IPS DF 4.7 (cell line): ENCODE measurements around the gene PCNT.
"Not testable (repeated sequence)": the region's sequence is repeated elsewhere in the genome, so short reads cannot be mapped to it uniquely, and the experiment has no call there.

Experiments
- DNase-seq: peaks from one replicate; pipeline ENCODE4 v3.0.0-alpha.2; 2013; ENCODE audit warnings: low spot score; ENCODE audit errors: extremely low read depth

The PCNT gene

DNA sequence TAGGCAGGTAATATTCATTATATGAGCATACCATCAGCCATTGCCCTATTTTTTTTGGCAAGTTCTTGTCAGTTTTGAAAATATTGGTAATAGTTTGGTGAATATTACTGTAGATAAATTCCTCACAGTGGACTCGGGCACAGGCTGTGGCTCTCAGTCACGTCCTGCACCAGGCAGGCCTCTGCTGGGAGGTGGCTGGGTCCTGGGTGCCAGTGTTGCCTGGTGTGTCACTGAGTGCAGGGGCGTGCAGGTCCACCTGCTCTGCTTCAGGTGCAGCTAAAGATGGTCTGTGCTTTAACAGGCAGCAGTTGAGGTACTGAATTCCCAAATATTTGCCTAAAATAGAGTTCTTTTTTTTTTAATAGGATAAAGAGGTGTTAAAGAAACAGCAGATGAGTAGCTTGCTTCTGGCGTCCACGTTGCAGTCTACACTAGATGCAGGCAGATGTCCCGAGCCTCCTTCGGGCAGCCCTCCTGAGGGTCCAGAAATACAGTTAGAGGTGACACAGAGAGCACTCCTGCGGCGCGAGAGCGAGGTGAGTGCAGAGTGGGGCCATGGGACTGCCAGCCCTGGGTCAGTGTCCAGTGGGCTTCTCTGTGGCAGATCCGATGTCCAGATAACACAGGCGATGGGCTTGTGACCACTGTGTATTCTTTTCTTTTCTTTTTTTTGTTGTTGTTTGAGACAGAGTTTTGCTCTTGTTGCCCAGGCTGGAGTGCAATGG, 77.4 kb downstream of the PCNT start:
- DNase-seq = no peak

DNA sequence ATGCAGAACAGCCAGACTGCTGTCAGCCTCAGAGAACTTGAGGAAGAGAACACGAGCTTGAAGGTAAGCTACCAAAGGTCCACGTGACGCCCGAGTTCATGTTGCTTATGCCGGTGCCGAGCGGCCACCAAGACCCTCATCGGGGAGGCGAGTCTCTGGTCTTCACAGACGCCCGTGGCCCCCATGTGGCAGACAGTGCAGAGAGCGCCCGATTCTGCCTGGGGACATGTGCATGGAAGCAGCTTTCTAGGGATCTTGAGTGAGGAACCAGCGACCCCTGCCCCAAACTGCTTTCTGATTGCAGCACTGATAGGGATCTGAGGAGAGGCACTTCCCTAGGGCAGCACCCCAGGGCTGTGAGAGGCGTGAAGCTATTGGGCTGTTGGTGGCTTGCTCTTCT, 78.5 kb downstream of the PCNT start:
- DNase-seq = no peak

DNA sequence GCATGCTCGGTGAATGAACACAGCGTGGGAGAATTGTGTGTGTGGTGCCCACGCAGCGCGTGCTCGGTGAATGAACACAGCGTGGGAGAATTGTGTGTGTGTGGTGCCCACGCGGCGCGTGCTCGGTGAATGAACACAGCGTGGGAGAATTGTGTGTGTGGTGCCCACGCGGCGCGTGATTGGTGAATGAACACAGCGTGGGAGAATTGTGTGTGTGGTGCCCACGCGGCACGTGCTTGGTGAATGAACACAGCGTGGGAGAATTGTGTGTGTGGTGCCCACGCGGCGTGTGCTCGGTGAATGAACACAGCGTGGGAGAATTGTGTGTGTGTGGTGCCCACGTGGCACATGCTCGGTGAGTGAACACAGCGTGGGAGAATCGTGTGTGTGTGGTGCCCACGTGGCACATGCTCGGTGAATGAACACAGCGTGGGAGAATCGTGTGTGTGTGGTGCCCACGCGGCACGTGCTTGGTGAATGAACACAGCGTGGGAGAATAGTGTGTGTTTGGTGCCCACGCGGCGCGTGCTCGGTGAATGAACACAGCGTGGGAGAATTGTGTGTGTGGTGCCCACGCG, 79.4 kb downstream of the PCNT start:
- not testable (repeated sequence) for DNase-seq

DNA sequence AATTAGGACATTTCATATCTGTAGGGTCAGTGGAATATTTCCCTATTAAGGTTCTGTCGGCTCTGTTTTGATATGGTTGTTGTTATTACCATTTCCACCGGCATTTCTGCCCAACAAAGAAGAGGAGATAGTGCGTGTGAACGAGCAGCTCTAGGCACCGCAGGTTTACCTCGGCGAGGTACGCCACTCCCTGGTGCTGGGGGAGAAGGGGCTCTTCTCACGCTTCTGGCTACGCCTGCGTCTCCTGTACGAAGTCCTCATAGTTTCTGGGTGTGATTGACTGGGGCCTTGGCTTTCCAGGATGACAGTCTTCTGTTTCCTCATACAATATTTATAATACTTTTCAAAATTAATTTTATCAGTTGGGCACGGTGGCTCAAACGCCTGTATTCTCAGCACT, 80.3 kb downstream of the PCNT start:
- DNase-seq = no peak

DNA sequence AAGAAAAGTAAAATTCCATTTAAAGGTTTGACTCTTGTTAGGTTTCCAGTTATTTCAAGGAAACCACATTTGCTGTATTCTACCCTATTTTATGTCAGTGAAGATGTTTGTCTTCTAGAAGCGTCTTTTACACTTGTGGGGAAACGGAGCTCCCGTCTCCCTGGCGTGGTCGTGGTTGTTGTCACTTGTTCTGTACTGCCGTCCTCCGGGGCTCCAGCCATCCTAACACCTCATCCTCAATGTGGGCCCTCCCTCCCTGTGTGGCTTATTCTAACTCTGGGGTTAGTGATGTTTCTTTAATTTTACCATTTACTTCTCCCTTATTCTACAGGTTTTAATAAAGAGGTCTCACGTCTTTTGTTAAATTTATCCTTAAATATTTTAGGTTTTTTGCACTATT, 82.0 kb downstream of the PCNT start:
- no peak for DNase-seq

DNA sequence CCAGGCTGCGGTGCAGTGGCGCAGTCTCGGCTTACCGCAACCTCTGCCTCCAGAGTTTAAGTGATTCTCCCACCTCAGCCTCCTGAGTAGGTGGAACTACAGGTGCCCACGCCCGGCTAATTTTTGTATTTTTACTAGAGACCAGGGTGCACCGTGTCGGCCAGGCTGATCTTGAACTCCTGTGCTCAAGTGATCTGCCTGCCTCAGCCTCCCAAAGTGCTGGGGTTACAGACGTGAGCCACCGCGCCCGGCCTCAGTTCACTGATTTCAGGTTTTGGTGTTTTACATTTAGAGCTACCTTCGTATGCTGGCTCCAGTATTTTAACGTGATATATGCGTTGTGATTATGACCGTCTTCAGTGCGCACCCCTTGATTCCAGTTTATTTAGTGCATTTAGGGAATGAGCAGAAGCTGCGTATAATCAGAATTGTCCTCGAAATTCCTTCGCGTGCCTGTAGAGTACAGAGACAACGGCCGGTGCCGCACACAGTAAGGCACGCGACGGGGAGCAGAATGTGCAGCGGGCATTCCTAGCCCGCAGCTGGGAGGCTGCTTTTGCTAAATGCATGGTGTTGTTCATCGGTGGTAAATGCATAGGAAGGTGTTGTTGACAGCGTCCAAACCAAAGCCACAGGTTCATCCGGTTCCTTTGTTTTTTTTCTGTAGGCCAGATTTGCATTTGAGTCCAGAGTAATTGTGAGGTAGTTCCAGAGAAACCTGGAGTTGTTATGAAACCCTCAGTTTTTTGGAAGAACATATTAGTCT, 85.9 kb downstream of the PCNT start:
- no peak for DNase-seq

DNA sequence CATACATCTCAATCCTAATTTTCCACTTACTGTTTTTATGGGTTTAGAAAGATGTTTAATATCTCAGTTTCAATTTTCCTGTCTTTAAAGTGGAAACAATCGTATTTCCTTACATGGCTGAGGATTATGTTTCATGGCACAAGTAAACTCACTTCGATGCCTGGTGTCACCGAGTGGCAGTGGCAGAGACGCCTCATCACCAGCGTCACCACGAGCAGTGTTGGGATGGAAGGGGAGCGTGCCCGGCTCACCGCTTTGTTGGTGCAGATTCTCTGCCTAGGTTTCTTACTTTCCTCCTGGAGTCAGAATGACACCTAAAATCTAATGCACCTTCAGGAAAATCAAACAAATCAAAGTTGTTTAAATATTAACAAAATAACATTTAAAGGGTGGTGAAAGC, 86.6 kb downstream of the PCNT start:
- DNase-seq = no peak

DNA sequence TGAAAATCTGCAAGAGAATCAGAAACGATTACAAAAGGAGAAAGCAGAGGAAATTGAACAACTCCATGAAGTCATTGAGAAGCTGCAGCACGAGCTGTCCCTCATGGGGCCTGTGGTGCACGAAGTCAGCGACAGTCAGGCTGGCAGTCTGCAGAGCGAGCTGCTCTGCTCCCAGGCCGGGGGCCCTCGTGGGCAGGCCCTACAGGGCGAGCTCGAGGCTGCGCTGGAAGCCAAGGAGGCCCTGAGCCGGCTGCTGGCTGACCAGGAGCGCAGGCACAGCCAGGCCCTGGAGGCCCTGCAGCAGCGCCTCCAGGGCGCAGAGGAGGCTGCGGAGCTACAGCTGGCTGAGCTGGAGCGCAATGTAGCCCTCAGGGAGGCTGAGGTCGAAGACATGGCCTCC, 87.3 kb downstream of the PCNT start:
- DNase-seq = no peak

DNA sequence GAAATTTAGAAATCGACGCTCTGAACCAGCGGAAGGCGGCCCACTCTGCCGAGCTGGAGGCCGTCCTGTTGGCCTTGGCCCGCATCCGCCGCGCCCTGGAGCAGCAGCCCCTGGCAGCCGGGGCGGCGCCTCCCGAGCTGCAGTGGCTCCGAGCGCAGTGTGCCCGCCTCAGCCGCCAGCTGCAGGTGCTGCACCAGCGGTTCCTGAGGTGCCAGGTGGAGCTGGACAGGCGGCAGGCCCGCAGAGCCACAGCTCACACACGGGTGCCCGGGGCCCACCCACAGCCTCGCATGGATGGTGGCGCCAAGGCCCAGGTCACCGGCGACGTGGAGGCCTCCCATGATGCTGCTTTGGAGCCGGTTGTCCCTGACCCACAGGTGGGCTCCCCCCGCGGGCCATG, 87.7 kb downstream of the PCNT start:
- no peak for DNase-seq

DNA sequence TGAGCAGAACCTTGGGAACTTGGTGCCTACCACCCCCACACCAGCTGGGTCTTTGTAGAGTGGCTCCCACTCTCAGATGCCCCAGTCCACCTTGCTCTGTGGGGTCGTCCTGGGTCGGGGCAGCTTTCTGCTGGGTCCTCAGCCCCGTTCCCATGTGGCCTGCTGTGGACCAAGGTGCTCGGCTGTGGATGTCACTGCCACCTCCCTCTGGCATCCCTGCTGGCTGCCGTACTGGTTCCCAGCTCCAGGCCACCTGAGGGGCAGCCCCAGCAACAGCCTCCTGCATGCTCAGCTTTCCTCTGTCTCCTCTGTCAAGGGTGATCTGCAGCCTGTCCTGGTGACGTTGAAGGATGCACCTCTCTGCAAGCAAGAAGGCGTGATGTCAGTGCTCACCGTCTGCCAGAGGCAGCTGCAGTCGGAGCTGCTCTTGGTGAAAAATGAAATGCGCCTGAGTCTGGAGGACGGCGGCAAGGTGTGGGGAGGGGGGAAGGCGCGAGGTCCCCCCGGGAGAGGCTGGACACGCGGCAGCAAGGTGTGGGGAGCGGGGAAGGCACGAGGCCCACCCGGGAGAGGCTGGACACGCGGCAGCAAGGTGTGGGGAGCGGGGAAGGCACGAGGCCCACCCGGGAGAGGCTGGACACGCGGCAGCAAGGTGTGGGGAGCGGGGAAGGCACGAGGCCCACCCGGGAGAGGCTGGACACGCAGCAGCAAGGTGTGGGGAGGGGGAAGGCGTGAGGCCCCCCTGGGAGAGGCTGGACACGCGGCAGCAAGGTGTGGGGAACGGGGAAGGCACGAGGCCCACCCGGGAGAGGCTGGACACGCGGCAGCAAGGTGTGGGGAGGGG, 88.8 kb downstream of the PCNT start:
- no peak for DNase-seq

DNA sequence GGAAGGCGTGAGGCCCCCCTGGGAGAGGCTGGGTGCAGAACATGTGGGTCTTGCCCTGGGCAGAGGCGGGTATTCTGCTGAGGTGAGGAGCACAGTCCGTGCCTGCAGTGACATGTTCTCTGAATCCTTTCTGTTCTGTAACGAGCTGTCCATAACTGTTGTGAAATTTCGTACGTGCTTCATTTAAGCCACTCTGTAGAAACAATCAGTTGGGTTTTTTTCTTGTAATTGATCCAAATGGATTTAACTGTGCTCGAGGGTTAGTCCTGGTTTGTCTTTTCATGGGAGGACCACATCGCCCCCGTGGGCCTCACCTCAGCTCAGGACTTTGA, 89.4 kb downstream of the PCNT start:
- DNase-seq = no peak

DNA sequence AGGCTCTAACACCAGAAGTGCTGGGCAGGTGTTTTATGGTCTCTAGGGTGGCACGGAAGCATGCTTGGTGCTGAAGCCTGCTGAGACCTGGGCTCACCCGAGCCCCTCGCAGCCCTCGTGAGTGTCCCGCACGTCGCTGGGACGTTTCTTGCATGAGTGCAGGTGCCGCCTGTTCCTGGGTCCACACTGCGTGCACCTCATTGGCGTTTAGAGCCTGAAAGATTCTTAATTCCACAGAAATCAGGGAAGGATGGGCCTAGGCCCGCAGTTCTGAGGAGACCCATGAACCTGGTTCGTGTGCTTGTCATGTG, 91.0 kb downstream of the PCNT start:
- DNase-seq = no peak

DNA sequence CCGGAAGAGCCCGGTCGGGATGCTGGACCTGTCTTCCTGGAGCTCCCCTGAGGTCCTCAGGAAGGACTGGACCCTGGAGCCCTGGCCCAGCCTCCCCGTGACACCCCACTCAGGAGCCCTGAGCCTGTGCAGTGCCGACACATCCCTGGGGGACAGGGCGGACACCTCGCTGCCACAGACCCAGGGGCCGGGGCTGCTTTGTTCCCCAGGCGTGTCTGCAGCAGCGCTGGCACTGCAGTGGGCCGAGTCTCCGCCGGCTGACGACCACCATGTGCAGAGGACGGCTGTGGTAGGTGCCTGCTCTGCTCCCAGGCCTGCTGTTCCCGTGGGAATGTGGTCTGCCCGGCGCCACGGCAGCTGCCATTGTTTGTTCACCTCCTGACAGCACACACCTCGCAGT, 92.6 kb downstream of the PCNT start:
- DNase-seq = no peak

DNA sequence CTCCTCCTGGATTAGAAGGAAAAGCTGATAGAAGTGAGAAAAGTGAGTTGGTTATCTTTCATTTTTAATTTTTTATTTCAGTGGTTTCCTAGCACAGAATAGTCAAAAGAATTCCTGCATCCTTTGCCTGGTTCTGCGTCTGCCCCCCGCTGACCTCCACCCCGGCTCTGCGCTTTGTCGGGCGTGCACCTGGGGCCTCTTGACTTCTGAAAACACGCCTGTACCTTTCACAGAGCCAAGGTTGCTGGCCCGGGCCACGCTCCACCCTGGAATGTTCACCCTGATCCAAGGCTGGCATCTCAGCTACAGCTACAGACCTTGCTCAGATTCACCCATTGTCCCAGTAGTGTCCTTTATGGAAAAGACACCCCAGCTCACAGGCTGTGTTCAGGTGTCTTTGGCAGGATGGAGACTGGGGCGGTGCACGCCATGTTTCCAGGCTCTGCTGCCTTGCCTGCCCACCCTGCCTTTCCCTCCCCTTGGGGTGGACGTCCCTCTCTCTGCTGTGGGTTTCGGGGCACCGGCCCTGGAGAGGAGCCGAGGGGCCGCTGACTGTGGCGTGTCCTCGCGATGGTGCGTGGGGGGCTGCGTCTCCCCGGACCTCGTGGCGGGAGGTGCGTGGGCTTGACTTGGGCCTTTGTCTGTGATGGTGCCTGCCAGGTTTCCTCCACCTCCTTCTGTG, 94.5 kb downstream of the PCNT start:
- DNase-seq = no peak

DNA sequence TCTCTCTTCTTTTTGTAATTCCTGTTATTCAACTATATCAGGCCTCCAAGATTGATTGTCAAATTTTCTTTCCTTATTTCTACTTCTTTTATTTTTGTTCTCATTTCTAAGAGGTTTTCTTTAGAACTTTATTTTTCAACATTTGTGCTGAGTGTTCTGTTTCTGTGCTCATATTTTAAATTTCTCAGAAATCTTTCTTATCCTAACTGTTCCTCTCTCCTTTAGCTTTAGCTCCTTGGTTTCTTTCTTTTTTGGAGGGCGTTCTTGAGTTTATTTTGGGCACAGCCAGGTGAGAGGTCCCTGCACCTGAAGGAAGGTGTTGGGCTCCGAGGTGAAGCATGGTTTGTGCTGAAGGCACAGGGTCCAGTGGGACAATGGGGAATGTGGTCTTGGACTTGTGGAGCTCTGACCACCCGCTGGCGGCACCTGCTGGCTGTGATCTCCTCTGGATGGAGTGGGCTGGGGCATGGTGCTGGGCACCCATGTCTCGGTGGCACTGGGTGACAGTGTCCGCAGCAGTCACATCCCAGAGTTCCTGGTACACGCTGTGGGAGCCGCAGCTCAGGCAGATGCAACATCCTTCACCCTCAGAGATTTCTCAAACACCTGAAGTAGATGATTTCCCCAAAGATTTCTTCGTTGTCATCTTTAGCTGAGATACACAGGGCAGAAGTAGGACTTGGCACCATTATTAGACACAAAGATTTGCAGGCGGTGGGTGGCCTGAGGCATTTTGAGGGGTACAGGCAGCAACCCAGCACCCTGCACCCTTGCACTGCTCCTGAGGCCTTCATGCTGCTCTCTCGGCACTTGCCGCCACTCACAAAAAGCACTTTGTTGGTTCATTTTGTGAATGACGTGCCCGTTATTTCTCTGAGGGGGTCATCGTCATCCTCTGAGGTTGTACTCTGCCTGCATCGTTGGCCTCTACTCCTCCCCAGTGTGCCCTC, 96.6 kb downstream of the PCNT start:
- no peak for DNase-seq

DNA sequence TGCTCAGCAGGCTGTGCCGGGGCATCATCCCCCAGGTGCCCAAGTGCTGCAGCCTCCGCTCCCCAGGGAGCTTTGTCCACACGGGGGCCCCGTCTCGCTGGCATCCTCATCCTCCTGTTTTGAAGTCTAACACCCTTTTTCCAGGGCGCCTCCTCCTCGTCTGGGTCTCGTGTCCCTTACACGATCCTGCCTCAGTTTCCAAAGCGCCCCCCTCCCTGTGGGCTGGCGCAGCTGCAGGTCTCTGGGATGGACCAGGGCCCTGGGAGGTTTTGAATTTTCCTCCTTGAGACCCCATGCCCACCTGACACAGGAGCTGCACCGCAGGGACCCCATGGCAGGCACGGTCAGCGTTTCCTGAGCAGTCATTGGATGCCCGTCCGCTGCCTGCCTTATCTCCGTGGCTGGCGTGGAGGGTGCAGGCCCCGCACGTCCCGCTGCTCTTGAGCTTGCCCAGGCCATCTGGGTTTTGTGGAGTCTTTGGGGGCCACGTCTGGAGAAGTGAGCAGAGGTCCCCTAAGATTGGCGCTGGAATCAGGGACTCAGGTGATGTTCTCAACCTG, 97.3 kb downstream of the PCNT start:
- no peak for DNase-seq

DNA sequence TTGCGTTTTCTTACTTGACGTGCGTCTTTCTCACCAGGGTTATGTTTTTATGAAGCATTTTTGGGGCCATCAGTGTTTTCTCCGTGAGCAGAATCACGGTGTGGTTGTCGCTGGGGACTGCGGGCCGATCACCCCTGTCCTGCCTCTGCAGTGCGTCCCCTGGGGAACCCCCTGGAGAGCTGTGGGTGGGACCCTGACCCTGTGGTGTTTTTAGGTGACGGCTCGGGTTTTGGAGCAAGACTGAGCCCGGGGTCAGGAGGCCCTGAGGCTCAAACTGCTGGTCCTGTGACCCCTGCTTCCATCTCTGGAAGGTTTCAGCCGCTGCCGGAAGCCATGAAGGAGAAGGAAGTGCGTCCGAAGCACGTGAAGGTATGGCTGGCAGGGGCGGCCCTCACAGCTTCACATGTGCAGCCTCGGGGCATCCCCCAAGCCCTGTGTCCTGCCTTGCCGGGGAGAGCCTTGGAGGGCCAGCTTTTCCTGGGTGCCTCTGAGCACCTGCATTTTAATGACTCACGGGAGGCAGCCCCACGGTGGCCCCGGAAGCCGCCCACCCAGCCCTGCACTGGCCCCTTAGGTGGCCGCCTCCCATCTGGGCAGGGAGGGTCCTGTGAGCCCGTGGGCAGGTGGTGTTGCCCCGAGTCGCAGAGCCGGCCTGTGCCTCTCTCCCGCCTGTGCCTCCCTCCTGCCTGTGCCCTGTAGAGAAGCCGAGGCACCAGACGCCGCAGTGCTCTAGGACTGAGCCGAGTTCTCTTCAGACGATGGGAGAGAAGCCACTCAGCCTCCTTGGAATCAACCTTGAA, 98.0 kb downstream of the PCNT start:
- DNase-seq = no peak

DNA sequence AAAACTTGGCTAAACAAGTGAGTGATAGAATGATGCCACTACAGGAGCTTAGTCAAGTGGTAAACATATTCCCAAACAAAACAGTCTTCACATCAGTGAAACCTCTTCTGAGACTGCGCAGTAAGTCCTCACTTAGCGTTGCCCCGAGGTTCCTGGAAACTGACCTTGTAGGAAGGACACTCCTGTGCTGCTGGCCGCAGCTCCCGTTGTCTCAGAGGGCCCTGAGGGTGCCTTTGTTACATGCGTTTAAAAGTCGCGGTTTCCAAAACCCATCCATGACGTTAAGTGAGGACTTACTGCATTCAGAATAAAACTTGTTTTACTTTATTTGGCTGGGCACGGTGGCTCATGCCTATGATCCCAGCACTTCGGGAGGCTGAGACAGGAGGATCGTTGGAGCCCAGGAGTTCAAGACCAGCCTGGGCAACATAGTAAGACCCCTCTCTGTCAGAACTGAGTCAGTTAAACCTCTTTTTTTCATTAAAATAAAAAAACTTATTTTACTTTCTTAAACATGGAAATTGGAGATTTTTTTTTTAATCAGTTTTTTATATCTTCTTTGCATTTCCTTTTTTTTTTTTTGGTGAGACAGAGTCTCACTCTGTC, 98.8 kb downstream of the PCNT start:
- DNase-seq = no peak

DNA sequence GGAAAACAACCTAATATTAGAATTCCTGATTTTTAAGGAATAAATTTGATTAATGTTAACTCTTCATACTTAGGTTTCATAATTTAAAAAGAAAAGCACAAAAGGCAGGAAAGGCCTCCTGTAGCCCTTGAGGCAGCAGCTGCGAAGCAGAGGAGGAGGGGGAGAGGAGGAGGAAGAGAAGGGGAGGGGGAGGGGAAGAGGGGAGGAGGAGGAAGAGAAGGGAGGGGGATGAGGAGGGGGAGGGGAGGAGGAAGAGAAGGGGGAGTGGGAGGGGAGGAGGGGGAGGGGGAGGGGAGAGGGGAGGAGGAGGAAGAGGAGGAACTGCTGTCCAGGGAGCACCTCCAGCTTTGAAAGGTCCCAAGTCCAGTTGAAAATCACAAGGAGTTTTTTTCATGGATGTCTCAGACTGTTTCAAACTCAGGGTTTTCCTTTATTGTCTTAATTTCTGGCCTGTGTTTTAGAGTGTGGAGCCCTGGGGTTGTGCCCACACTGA, 99.6 kb downstream of the PCNT start:
- DNase-seq = no peak
